Limb (tissue), 2 donors: ENCODE data around the gene TAF1D.
"Not testable (repeated sequence)": the region's sequence is repeated elsewhere in the genome, so short reads cannot be mapped to it uniquely, and the experiment has no call there.

Experiments
- DNase-seq, 2 donors: peaks; one replicate each; pipeline ENCODE4 v3.0.0-alpha.2; 2016; ENCODE audit errors: extremely low spot score in 2 of 2

TAF1D gene

DNA sequence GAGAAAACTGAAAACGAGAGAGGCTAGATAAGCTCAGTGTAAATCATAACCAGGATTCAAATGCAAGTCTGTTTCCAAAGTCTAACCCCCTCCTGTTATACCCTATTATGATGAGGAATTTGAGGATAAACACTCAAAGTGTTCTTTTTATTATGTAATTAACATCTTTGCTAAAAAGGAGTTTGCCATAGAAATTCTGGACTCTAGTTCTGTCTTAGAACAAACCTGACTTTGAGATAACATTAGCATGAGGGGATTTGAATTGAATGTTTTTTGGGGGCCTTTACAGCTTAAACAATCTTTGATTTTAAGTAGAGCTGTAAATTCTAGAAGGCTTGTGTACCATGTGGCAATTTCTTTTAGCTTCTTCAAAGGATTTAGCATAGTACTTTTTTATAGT lies 9.7 kb upstream of the TAF1D start:
- DNase-seq = no peak

DNA sequence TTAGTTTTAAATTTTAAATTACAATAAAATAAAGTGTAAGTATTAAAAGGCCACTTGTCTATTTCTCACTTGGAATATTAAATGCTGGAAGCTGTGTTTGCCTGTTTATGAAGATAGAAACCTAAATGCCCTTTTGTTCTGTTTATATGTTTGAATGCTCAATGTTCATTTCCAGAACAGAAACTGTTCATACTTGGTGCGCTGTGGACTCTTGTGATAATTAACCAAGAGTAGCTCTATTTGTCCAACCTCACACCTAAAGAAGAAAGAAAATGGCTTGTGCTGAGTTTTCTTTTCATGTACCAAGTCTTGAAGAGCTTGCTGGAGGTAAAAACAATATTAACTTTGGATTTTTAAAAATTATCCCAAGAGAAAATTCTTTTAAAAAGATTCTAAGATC lies 5.8 kb upstream of the TAF1D start:
- no peak for DNase-seq

GRCh38 chr11:93746101-93746500 lies 4.8 kb upstream of the TAF1D start:
- DNase-seq = no peak

DNA sequence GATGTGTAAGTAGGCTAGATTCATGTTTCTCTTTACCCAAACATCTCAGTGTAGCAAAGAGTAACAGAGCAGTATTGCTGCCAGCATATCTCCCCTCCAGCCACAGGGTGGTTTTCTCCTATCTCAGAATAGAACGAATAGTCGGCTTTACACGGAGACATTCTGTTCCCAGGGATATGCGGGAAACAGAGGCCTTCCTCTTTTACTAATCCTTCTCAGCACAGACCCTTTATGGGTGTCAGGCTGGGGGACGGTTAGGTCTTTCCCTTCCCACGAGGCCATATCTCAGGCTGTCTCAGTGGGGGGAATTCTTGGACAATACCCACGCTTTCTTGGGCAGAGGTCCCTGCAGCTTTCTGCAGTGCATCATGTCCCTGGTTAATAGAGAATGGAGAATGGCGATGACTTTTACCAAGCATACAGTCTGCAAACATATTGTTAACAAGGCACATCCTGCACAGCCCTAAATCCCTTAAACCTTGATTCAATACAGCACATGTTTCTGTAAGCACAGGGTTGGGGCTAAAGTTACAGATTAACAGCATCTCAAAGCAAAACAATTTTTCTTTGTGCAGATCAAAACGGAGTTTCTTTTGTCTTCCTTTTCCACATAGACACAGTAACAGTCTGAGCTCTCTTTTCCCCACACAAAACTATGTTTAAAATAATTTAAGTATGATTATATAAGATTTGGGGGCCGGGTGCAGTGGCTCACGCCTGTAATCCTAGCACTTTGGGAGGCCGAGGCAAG lies 3.9 kb upstream of the TAF1D start:
- not testable (repeated sequence) for DNase-seq

- DNase-seq = no peak
Measured at GRCh38 chr11:93744669-93745004, 3.3 kb upstream of the TAF1D start.

DNA sequence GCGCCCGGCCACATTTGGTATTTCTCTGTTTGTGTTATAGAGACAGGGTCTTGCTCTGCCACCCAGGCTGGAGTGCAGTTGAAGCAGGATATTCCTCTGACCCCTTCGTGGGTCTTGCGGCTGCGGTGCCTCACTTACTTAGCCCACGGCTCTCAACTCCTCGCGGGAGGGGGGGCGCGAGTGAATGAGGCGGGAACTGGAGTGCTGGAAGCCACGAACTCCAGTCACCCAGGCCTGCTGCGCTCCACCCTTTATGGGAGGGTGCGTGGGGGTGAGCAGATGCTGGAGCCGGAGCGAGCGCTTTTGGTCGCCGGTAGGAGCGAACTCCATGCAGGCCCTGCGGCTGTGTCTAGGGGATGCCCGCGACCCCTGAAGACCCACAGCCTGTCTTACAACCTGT lies 2.0 kb upstream of the TAF1D start:
- DNase-seq = no peak

DNA sequence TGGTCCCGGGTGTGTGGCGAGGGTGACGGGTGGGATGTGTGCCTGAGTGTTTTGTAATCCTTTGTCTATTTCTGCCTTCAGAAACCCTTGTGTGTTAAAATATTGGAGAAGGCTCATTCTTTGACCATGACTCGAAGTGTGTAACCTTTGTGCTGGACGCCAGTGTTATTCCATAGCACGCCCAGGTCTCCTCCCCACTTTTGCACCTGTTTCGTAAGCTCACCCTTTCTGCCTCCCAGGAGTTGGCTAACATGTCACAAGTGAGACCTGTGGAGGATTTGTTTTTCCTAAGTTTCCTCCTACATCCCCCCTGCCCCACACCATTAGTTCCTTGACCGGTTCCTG lies 559 bp upstream of the TAF1D start:
- DNase-seq = peak in 1 of 2 donors; percentile 32

DNA sequence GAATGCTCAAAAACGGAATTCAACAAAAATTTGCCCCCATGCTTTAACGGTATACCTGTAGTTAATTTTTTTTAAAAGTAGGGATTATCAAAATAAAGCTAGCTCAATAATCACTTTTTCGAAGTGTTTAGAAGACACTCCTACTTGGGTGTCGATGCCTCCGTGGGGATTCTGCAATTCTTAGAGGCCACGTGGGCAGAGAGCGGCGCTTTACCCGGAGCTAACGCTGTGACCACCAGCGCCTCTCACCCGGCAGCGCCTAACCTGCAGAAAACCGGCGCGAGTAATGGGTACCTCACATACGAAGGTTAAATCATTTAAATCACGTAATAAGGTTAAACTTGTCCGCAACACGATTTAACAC lies 583 bp downstream of the TAF1D start:
- peak in 1 of 2 donors; percentile 12 for DNase-seq

- no peak for DNase-seq
Measured at GRCh38 chr11:93740031-93740729, 1.1 kb downstream of the TAF1D start.

- no peak for DNase-seq
Measured at GRCh38 chr11:93738647-93739081, 2.6 kb downstream of the TAF1D start.

DNA sequence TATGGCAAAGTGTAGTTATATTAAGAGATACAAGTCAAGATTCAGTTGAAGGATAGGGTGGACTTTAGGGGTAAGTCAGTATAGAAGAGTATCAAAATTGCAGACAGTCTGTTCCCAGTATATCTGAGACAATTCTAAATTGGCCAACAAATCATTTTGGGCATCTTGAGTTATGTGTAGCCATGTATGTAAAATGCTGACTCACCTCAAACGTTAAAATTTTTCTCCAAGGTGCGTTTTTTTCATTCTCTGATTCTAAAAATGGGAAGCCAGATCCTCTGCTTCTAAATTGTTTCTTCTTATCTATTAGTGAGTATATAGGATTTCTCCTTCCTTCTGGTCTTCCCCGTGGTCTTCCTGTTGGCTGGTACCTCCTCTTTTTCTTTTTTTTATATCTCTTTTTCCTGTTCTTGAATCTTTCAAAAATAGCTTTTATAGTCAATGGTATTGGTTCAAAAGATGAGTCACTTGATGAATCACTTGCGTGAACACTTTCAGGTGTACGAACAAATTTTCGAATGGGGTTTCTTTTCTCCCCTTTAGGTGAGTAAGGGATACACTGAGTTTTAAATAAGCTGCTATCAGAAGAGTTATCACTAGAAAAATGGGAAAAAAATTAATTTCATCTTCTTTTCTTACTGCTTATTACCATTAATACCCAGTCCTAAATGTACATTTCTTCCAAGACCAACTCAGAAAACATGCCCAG lies 3.2 kb downstream of the TAF1D start:
- no peak for DNase-seq

DNA sequence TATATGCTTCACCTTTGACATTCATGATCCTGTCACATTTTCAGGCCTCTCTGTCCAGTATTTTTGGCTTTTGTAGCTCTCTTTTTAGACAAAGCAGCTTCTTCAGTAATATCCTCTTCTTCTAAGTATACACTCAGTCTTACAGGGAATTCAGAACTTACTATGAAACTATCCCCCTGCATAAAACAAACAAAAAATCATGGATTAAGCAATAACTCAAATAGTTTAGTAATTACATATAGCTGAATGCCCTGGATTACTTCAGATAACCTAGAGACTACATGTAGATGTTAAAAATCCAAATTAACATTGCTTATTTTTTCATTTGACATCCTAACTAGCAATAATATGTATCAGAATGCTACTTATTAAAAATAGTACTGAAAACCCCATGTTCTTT lies 5.2 kb downstream of the TAF1D start:
- DNase-seq = no peak

- DNase-seq = no peak
Measured at GRCh38 chr11:93735627-93736026, 5.7 kb downstream of the TAF1D start.

DNA sequence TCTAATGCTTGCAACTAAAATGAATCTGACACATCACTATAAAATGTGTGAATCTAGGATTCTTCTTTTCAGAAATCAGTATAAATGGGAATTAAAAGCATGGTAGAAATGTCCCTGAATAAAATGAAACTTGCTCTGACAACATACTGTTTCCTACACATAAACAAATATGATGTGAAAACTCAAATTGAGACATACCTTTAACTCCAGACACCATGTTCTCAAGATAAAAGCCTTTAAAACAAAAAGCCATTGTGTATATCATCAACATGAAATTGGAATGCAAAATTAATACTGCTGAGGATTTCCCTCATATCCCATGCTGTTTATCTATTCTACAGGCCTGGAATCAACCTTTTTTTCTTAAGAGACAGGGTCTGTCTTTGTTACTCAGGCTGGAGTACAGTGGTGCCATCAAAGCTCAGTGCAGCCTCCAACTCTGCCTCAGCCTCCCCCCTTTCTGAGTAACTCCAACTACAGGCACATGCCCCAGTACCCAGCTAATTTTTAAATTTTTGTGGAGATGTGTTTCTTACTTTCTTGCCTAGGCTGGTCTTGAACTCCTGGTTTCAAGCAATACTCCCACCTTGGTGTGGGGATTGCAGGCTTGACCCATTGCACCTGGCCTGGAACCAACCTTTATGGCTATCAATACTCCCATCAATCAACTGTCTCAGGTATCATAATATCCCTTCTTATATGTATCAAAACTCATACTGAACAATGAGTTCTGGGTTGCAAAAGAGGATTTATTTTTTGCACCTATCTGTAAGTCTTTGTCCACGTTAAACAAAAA lies 6.7 kb downstream of the TAF1D start:
- DNase-seq = no peak

GRCh38 chr11:93733474-93733873 lies 7.8 kb downstream of the TAF1D start:
- no peak for DNase-seq

DNA sequence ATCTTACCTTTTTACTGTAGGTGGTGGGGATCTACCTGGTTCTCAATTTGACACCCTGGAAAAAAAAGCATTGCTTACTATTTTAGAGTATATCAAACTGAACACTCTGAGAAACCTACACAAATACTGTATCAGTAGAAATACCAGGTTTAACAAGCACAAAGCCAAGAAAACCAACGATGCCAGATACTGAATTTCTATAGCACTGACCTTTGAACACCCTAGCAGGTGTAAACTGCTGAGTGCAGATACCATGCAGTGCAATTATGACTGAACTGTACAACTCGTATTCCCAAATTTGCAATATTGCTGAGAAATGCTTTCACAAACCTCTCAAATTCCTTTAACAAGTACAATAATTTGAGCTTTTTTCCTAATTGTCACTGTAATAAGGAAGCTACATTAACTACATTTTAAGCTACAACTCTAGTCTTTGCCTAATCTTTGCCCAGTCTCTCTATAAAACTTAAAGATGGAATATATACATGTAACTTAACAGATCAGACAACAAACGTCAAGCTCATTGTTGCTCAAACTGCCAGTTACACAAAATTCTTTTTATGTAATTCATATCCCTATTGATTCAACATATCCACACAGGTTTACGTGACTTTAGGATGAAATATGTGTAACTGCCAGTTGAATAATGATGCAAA lies 8.9 kb downstream of the TAF1D start:
- no peak for DNase-seq

DNA sequence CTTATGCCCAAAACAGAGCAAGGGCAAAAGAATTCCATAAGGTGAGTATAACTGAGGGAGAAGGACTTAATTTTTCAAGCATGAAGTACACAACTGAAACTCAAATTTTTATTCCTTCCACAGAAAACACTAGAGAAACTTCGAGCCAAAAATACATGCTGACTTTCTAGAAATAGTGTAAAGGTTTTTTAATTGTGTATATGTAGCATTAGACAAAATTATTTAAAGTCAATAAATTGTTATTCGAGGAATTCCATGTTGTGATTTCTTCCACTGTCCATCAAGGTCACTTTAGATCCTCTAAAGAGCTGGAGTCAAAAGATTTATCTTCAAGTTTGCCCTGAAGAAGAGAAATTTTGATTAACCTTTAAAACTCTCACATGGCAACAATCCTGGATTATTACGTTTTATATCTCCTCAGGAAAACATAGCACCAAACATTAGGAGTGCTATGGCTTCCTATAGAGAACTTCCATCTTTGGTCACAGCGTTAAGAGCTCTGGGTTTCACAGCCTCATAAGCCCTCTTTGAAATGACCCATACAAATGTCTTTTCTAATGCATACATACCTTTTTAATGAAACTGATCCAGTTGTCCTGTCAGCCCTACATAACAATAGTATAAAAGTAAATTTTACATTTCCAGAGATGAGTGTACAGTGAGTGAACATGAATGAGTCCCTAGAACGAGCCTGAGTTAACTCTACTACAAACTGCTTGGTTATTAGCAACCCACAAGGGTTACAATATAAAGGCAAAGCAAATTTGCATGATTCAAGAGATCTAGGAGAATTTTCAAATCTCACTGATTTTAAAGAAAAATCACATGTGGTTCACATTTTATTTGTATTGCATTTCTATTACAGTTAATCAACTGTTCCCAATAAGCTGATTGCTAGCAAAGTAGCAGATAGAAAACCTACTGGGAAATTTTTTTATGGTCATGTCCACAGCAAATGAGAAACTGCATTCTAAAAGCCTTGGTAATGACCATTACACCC lies 10.9 kb downstream of the TAF1D start:
- DNase-seq = no peak

DNA sequence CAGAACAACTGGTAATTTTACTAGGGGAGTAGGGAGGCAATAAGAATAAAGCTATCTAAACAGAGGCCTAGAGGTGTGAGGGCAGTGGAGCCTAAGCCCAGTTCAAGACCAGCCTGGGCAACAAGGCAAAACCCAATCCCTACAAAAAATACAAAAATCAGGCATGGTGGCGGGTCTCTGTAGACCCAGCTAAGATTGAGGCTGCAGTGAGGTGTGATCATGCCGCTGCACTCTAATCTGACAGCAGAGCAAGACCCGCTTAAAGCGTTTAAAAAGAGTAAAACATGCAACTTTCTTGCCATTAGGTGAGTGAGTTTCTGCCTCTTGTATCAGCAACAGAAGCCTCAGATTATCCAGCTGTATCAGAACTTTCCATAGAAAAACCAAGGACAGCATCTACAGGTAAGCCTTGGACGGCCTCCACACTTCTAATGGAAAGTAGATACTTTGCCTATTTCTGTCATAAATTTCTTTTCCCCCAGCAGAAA lies 12.1 kb downstream of the TAF1D start:
- DNase-seq = no peak

GRCh38 chr11:93728792-93729128 lies 12.5 kb downstream of the TAF1D start:
- no peak for DNase-seq
